WTC11 (cell line): Measurements from ENCODE around the gene ZIC2.
A peak's percentile ranks its signal among the peaks of the same experiment; 100 is the strongest.

ENCODE experiments used
- AR ChIP-seq: fragments of 250-450 bp; sonication (Bioruptor Pico); IDR thresholded peaks from 2 replicates; pipeline ENCODE4 v1.9.0; 2021; ENCODE audit warnings: mild to moderate bottlenecking
- SP1 ChIP-seq: sonication (generic); formaldehyde crosslinking; conservative IDR thresholded peaks from 2 replicates; pipeline ENCODE4 v1.8.1; 2022; ENCODE audit warnings: missing genetic modification reagents
- TP53 ChIP-seq: sonication (generic); formaldehyde crosslinking; IDR thresholded peaks from 2 replicates; pipeline ENCODE4 v1.8.1; 2023; ENCODE audit warnings: mild to moderate bottlenecking, missing genetic modification reagents
- TF ChIP-seq, protein P1 (sequence below): sonication (generic); formaldehyde crosslinking; IDR thresholded peaks from 2 replicates; pipeline ENCODE4 v1.8.0; 2022; ENCODE audit warnings: mild to moderate bottlenecking, missing genetic modification reagents

DNA sequence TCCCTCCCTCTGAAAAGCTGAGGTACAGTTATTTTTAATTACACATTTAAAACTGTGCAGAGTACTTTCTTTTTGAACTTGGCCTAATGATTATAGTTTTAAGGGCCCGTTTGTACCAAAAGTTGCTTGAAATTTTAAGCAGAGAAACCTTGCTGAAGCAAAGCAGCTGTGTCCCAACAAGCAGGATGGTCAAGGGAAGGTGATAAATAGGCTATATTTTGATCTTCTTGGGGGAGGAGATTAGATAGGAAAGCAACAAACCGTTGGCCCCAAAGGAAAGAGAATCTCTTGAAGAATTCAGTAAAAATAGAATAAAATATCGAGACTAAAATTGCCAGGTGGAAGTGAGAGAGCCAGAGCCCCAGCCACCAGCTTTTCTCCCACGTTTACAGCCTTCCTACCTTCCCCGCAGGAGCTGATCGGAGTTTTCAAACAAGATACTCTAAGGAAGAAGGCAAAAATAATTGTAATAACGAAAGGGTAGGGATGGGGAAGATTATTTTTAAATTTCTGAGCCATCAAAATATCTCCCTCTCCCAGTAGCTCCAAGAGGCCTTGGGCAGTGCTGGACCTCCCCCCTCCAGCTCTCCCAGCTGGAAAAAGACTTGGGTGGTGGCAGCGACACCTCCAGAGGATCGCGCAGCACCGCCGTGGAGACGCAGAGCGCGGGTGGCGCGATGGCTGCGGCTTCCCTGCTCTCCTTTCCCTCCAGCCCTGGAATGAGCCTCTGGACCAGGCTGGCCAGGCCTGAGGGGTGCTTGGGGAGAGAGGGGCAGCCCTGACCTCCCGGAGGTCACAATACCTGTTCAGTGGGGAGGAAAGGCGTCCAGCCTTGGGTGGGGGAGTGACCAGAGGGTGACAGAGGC, 5.8 kb downstream of the ZIC2 start:
- 0 out of 2 replicates have a peak, but pooled peaks have one; percentile 17 for TF ChIP-seq AR
- no peak for TF ChIP-seq SP1
- TF ChIP-seq, protein P1, sequence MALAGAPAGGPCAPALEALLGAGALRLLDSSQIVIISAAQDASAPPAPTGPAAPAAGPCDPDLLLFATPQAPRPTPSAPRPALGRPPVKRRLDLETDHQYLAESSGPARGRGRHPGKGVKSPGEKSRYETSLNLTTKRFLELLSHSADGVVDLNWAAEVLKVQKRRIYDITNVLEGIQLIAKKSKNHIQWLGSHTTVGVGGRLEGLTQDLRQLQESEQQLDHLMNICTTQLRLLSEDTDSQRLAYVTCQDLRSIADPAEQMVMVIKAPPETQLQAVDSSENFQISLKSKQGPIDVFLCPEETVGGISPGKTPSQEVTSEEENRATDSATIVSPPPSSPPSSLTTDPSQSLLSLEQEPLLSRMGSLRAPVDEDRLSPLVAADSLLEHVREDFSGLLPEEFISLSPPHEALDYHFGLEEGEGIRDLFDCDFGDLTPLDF (CRISPR knock-in tag): no peak
- no peak for TF ChIP-seq TP53 (CRISPR knock-in tag)
